Neural progenitor cell (in vitro differentiated cells): Measurements from ENCODE around the gene PLB1. TPM values are rescaled to one million over a fixed set of nuclear protein-coding genes. Genes with fewer than 3 reads are reported as not detected.

Source experiments
- DNase-seq: peaks from one replicate; pipeline ENCODE4 v3.0.0-alpha.2; 2016; ENCODE audit warnings: low spot score
- H2AFZ ChIP-seq: fragments of 200-600 bp; sonication (generic); replicated peaks from 2 replicates; pipeline ENCODE4 v1.6.1; 2016; ENCODE audit warnings: antibody characterized with exemption
- H3F3A ChIP-seq: fragments of 200-600 bp; sonication (generic); 2 replicates; pipeline ENCODE4 v1.6.1; 2016; ENCODE audit warnings: antibody characterized with exemption, low read depth
- H3K27ac ChIP-seq: fragments of 200-600 bp; sonication (generic); 2 replicates; pipeline ENCODE4 v1.5.1; 2016; ENCODE audit warnings: mild to moderate bottlenecking
- H3K27me3 ChIP-seq: fragments of 200-600 bp; sonication (generic); 2 replicates; pipeline ENCODE4 v1.6.1; 2016; ENCODE audit warnings: mild to moderate bottlenecking, moderate library complexity
- H3K36me3 ChIP-seq: fragments of 200-600 bp; sonication (generic); 2 replicates; pipeline ENCODE4 v1.5.1; 2016
- H3K4me1 ChIP-seq: fragments of 200-600 bp; sonication (generic); 2 replicates; pipeline ENCODE4 v1.6.1; 2016; ENCODE audit warnings: mixed run types
- H3K4me2 ChIP-seq: fragments of 200-600 bp; sonication (generic); 2 replicates; pipeline ENCODE4 v1.6.1; 2016
- H3K4me3 ChIP-seq: fragments of 200-600 bp; sonication (generic); 2 replicates; pipeline ENCODE4 v1.5.1; 2016
- H3K79me2 ChIP-seq: fragments of 200-600 bp; sonication (generic); 2 replicates; pipeline ENCODE4 v1.6.1; 2016; ENCODE audit warnings: low read depth
- H3K9ac ChIP-seq: fragments of 200-600 bp; sonication (generic); 2 replicates; pipeline ENCODE4 v1.6.1; 2016
- H3K9me3 ChIP-seq: fragments of 200-600 bp; sonication (generic); 2 replicates; pipeline ENCODE4 v1.5.1; 2016; ENCODE audit warnings: low read depth
- H4K20me1 ChIP-seq: fragments of 200-600 bp; sonication (generic); 2 replicates; pipeline ENCODE4 v1.6.1; 2016; ENCODE audit warnings: low read depth
- H3K27ac Mint-ChIP-seq: 3 replicates; pipeline ENCODE4 v1.8.0; 2021; ENCODE audit warnings: mixed read lengths
- H3K27me3 Mint-ChIP-seq: 2 replicates; pipeline ENCODE4 v1.8.0; 2022; ENCODE audit warnings: low read depth, mild to moderate bottlenecking, inconsistent platforms, moderate library complexity, mixed read lengths; ENCODE audit not compliant: insufficient read depth
- H3K36me3 Mint-ChIP-seq: 3 replicates; pipeline ENCODE4 v1.8.0; 2021; ENCODE audit warnings: mixed read lengths
- H3K4me1 Mint-ChIP-seq: 3 replicates; pipeline ENCODE4 v1.8.0; 2021; ENCODE audit warnings: mixed read lengths
- H3K4me3 Mint-ChIP-seq: 3 replicates; pipeline ENCODE4 v1.8.0; 2021; ENCODE audit warnings: mild to moderate bottlenecking, moderate library complexity, mixed read lengths
- H3K9me3 Mint-ChIP-seq: 3 replicates; pipeline ENCODE4 v1.8.0; 2020; ENCODE audit warnings: mixed read lengths
- CTCF ChIP-seq: fragments of 200-600 bp; sonication (generic); IDR thresholded peaks from 2 replicates; pipeline ENCODE4 v1.5.1; 2017; ENCODE audit warnings: antibody characterized with exemption, mild to moderate bottlenecking
- EZH2 ChIP-seq: fragments of 200-600 bp; sonication (generic); IDR thresholded peaks from 2 replicates; pipeline ENCODE4 v1.6.1; 2017; ENCODE audit warnings: antibody characterized with exemption, mild to moderate bottlenecking, moderate library complexity
- EZH2phosphoT487 ChIP-seq: fragments of 200-600 bp; sonication (generic); IDR thresholded peaks from 2 replicates; pipeline ENCODE4 v1.6.1; 2017; ENCODE audit warnings: antibody characterized with exemption
- total RNA-seq: library from RNA; depleted of rRNA; stranded (reverse); fragments of >200 nt; gene quantifications from 2 replicates; pipeline ENCODE4 v1.2.3, GENCODE V29; 2015; ENCODE audit warnings: low replicate concordance

PLB1 gene
- total RNA-seq, 1 donor from 2014 or later: not detected

DNA sequence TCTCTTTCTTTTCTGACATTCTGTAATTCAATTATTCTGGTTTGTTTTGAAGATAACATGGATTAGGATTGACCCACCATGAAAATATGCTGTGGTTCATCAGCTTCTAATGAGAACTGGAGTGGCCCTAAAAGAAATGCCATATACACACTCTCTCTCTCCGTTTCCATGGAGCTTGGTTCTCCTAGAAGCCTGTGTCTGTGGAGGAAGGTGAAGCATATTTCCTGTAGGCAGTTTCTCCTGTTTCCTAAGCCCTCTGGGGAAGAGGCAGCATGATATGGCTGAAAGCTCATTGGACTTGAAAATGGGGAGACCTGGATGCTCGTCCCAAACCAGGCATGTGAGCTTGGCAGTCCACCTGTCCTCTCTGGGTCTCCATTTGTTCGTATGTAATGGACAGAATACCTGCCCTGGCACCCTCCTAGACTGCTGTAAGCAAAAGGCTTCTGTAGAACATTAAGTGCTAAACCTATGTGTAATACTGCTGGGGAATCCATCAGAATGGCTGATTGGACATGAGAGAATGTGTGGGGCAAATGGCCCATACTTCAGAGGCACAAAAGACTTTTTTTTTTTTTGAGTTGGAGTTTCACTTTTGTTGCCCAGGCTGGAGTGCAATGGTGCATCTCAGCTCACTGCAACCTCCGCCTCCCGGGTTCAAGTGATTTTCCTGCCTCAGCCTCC is 180.4 kb downstream of the PLB1 start:
- H3K27ac ChIP-seq: no peak overlapping the region

DNA sequence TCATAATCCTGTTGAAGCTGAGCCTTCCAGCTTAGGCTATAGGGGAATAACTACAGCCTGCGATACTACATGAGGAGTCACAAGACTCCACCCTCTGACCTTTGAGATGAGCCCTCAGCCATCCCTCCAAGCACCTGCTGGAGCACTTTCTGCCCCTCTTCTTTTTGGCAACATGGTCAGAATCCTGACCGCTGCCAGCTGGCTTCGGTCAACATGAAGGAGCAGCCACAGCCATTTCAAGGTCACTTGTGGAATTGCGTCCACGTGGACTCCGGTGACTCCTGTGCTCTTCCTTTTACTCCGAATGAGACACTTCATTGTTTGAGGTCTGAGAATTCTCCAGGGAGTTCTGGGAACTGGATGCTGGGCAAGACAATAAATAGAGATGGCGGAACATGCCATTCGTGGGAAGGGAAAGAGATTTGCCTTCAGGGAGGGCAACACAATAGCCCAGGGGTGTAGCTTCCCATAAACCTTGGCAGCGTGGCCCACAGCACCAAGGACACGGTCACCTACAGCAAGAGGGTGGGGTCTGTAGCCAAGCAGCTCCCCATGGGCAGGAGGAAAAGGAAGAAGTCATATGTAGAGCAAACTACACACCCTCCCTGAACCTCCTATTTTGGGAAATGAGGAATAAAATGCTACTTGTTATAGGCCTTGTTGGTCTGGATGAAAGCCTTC is 182.5 kb downstream of the PLB1 start:
- TF ChIP-seq EZH2phosphoT487: no peak
- no peak for TF ChIP-seq CTCF
- no peak for TF ChIP-seq EZH2
- Mint-ChIP-seq H3K36me3 (peaks cover 4% of the 10 kb centered on the region), H3K27me3 (peaks cover 12% of the 10 kb centered on the region), H3K27ac (peak overlapping the region; percentile 8), H3K4me1 (peaks cover 42% of the 10 kb centered on the region), H3K9me3 (peaks cover 7% of the 10 kb centered on the region), H3K4me3 (no peak overlapping the region)
- Histone ChIP-seq H3K79me2 (no peaks in the 10 kb centered on the region), H4K20me1 (no peaks in the 10 kb centered on the region), H3F3A (peaks cover 8% of the 10 kb centered on the region), H3K9ac (no peak overlapping the region), H3K4me1 (peaks cover 20% of the 10 kb centered on the region), H2AFZ (no peak overlapping the region), H3K9me3 (no peaks in the 10 kb centered on the region), H3K4me2 (no peak overlapping the region), H3K36me3 (no peaks in the 10 kb centered on the region), H3K27me3 (no peaks in the 10 kb centered on the region), H3K27ac (no peak overlapping the region), H3K4me3 (no peak overlapping the region)
- DNase-seq: no peak

More for the DNA sequence above, 180.4 kb downstream of the PLB1 start:
- no peaks in the 10 kb centered on the region for H3K9me3 ChIP-seq
- no peak overlapping the region for H3K9ac ChIP-seq
- Mint-ChIP-seq H3K9me3 (peaks cover 21% of the 10 kb centered on the region), H3K4me1 (peaks cover 40% of the 10 kb centered on the region), H3K27me3 (peaks cover 21% of the 10 kb centered on the region), H3K27ac (no peak overlapping the region), H3K4me3 (no peak overlapping the region), H3K36me3 (peaks cover 11% of the 10 kb centered on the region)
- no peak overlapping the region for H3K4me3 ChIP-seq
- H3K4me1 ChIP-seq: peaks cover 9% of the 10 kb centered on the region
- no peak for TF ChIP-seq CTCF
- TF ChIP-seq EZH2phosphoT487: no peak
- no peak for TF ChIP-seq EZH2
- no peaks in the 10 kb centered on the region for H4K20me1 ChIP-seq
- peaks cover 5% of the 10 kb centered on the region for H3F3A ChIP-seq
- no peaks in the 10 kb centered on the region for H3K79me2 ChIP-seq
- no peaks in the 10 kb centered on the region for H3K27me3 ChIP-seq
- H3K36me3 ChIP-seq: no peaks in the 10 kb centered on the region
- no peak overlapping the region for H2AFZ ChIP-seq
- no peak for DNase-seq
- no peak overlapping the region for H3K4me2 ChIP-seq

- H3K27ac Mint-ChIP-seq: no peak overlapping the region
Measured at GRCh38 chr2:28678944-28679343, 183.1 kb downstream of the PLB1 start.

More at GRCh38 chr2:28678944-28679343, 183.1 kb downstream of the PLB1 start:
- Histone ChIP-seq H3K4me3 (no peak overlapping the region), H3K27me3 (no peaks in the 10 kb centered on the region), H3K9ac (no peak overlapping the region), H3K36me3 (no peaks in the 10 kb centered on the region), H3K9me3 (no peaks in the 10 kb centered on the region), H3F3A (peaks cover 8% of the 10 kb centered on the region), H4K20me1 (no peaks in the 10 kb centered on the region), H3K4me1 (peaks cover 26% of the 10 kb centered on the region), H3K4me2 (no peak overlapping the region), H2AFZ (no peak overlapping the region), H3K27ac (no peak overlapping the region), H3K79me2 (no peaks in the 10 kb centered on the region)
- no peak overlapping the region for H3K4me3 Mint-ChIP-seq
- peaks cover 2% of the 10 kb centered on the region for H3K36me3 Mint-ChIP-seq
- H3K27me3 Mint-ChIP-seq: peaks cover 12% of the 10 kb centered on the region
- peaks cover 4% of the 10 kb centered on the region for H3K9me3 Mint-ChIP-seq
- peaks cover 47% of the 10 kb centered on the region for H3K4me1 Mint-ChIP-seq
- TF ChIP-seq EZH2phosphoT487 (no peak), CTCF (no peak), EZH2 (no peak)
- DNase-seq: no peak
